ENCODE measurements around the gene IL5RA. TPM values are rescaled to one million over a fixed set of nuclear protein-coding genes. Genes with fewer than 3 reads are reported as not detected.

Gene IL5RA
- total and polyA plus RNA-seq, 9 of the 15 experiments (the other 6 are each of a cell fraction or from before 2014, with no cell fraction given) = 0.07 to 0.28 (median 0.14) TPM; not detected in 4

GRCh38 chr3:3065876-3066275, 44.3 kb downstream of the IL5RA start:
- H3K9me3 ChIP-seq (replicated peaks; ENCODE audit: control insufficient read depth, insufficient read depth, low read depth, low read length) = no peaks in the 10 kb centered on the region
- no peaks in the 10 kb centered on the region for H4K20me1 ChIP-seq (replicated peaks; ENCODE audit: control insufficient read depth, insufficient read depth, low read length)
- no peaks in the 10 kb centered on the region for H3K36me3 ChIP-seq (ENCODE audit: control insufficient read depth, insufficient read depth, low read length)
- ATAC-seq = peak; percentile 56
- H3K79me2 ChIP-seq (ENCODE audit: control insufficient read depth, insufficient read depth, low read length) = no peaks in the 10 kb centered on the region
- no peak overlapping the region for H3K4me3 ChIP-seq
- no peak overlapping the region for H2AFZ ChIP-seq (ENCODE audit: low read depth, low read length)
- H3K4me2 ChIP-seq (ENCODE audit: insufficient read depth, low read length) = no peak overlapping the region
- H3K9ac ChIP-seq (ENCODE audit: insufficient read depth in 1 of 2, low read depth in 2 of 2, low read length in 2 of 2) = no peak overlapping the region
- 5% methylated on average over 2 of the region's 2 CpGs for WGBS (ENCODE audit: insufficient coverage, low coverage, missing lambda C conversion rate)
- POLR2A ChIA-PET = interaction anchor here (1.3 kb wide), 1 partner anchor 15 kb away, joined by 3 read pairs; no protein-coding TSS in a partner anchor
- peaks cover 5 to 6% of the 10 kb centered on the region in 2 experiments; a peak in 3 of 5 replicates for H3K27me3 ChIP-seq (ENCODE audit: control insufficient read depth in 2 of 2, insufficient read depth in 2 of 2, low read length in 2 of 2)
- CTCF ChIA-PET (ENCODE audit: low intra/inter-chr PET ratio) = no interaction called here
- no peak for FAIRE-seq
- TF ChIP-seq SRF (CRISPR knock-in tag; IDR thresholded peaks at IDR 0.05) (peak in 1 of 2 experiments; percentile 86; a peak in 2 of 4 replicates), FOS (IDR thresholded peaks at IDR 0.05; ENCODE audit: extremely low read depth, insufficient read length) (no peak), MAFG (tag; conservative IDR thresholded peaks at IDR 0.05) (peak; percentile 71), NFE2L1 (tag; IDR thresholded peaks at IDR 0.05; ENCODE audit: borderline replicate concordance, low read depth) (peak; percentile 28; the same call in 1 of the 2 replicates), NFE2 (IDR thresholded peaks at IDR 0.05; ENCODE audit: low read depth) (peak; percentile 56), ZNF316 (IDR thresholded peaks at IDR 0.05) (peak; percentile 43; the same call in 1 of the 2 replicates)
- intact Hi-C loops (cut with micrococcal nuclease) (no loop called here), in situ Hi-C loops (cut with MboI) (no loop called here)
- no peak overlapping the region for H3K27ac ChIP-seq (ENCODE audit: extremely low read depth, low read depth, low read length)
- no peaks in the 10 kb centered on the region for H3K4me1 ChIP-seq (replicated peaks in 1 of 2; ENCODE audit: control insufficient read depth in 2 of 2, insufficient read depth in 2 of 2, low read length in 2 of 2)
- peak in 1 of 4 experiments; percentile 6 for DNase-seq (ENCODE audit: extremely low read depth in 1 of 4, low spot score in 3 of 4)
- no TSS peak for BruUV-seq (replicated peaks)
- no peaks in the 10 kb centered on the region for H3K9me1 ChIP-seq (ENCODE audit: control insufficient read depth, insufficient read depth, low read length)

- no peaks in the 10 kb centered on the region for H3K36me3 ChIP-seq (ENCODE audit: control insufficient read depth, insufficient read depth, low read length)
- H3K79me2 ChIP-seq (ENCODE audit: control insufficient read depth, insufficient read depth, low read length) = no peaks in the 10 kb centered on the region
- BruUV-seq (replicated peaks) = no TSS peak
- peaks cover 5 to 6% of the 10 kb centered on the region in 2 experiments; a peak in 3 of 5 replicates for H3K27me3 ChIP-seq (ENCODE audit: control insufficient read depth in 2 of 2, insufficient read depth in 2 of 2, low read length in 2 of 2)
- in situ Hi-C loops (cut with MboI) = no loop called here
- no peak overlapping the region for H2AFZ ChIP-seq (ENCODE audit: low read depth, low read length)
- CTCF ChIA-PET (ENCODE audit: low intra/inter-chr PET ratio) = no interaction called here
- H3K9ac ChIP-seq (ENCODE audit: insufficient read depth in 1 of 2, low read depth in 2 of 2, low read length in 2 of 2) = no peak overlapping the region
- H3K9me3 ChIP-seq (replicated peaks; ENCODE audit: control insufficient read depth, insufficient read depth, low read depth, low read length) = no peaks in the 10 kb centered on the region
- no peak overlapping the region for H3K4me3 ChIP-seq
- intact Hi-C loops (cut with micrococcal nuclease) = no loop called here
- H3K4me1 ChIP-seq (replicated peaks in 1 of 2; ENCODE audit: control insufficient read depth in 2 of 2, insufficient read depth in 2 of 2, low read length in 2 of 2) = no peaks in the 10 kb centered on the region
- no peak overlapping the region for H3K4me2 ChIP-seq (ENCODE audit: insufficient read depth, low read length)
- no peaks in the 10 kb centered on the region for H4K20me1 ChIP-seq (replicated peaks; ENCODE audit: control insufficient read depth, insufficient read depth, low read length)
- no peak for DNase-seq (ENCODE audit: extremely low read depth in 1 of 4, low spot score in 3 of 4)
- no peak for FAIRE-seq
- ATAC-seq = no peak
- H3K9me1 ChIP-seq (ENCODE audit: control insufficient read depth, insufficient read depth, low read length) = no peaks in the 10 kb centered on the region
- H3K27ac ChIP-seq (ENCODE audit: extremely low read depth, low read depth, low read length) = no peak overlapping the region
- WGBS (ENCODE audit: insufficient coverage, low coverage, missing lambda C conversion rate) = under 1% methylated on average over 4 of the region's 4 CpGs
- POLR2A ChIA-PET = no interaction called here
- TF ChIP-seq ZNF780A (CRISPR knock-in tag; IDR thresholded peaks at IDR 0.05) = no peak
- TF ChIP-seq ELK3 (CRISPR knock-in tag; IDR thresholded peaks at IDR 0.05) = no peak
- TF ChIP-seq NR2F6 (CRISPR knock-in tag; IDR thresholded peaks at IDR 0.05) = no peak
- no peak for TF ChIP-seq KDM5B (IDR thresholded peaks at IDR 0.05; ENCODE audit: insufficient replicate concordance, low read depth, low read length)
- TF ChIP-seq ZNF444 (CRISPR knock-in tag; IDR thresholded peaks at IDR 0.05) = no peak
- no peak for TF ChIP-seq KLF13 (tag; IDR thresholded peaks at IDR 0.05; ENCODE audit: borderline replicate concordance, low read depth)
- TF ChIP-seq CEBPG (CRISPR knock-in tag; IDR thresholded peaks at IDR 0.05) = no peak
- TF ChIP-seq CEBPG (tag; conservative IDR thresholded peaks at IDR 0.05 in 1 of 2, IDR thresholded peaks at IDR 0.05 in 1 of 2) = peak in 1 of 2 experiments; percentile 31; a peak in 1 of 4 replicates
- peak; percentile 39; the same call in 1 of the 2 replicates for TF ChIP-seq CEBPB (tag; IDR thresholded peaks at IDR 0.05)
- TF ChIP-seq ZNF124 (CRISPR knock-in tag; IDR thresholded peaks at IDR 0.05) = no peak
- TF ChIP-seq XRCC5 (IDR thresholded peaks at IDR 0.05; ENCODE audit: low read depth, low read length) = no peak
These were observed 45.9 kb downstream of the IL5RA start for GRCh38 chr3:3064297-3064696.

All from K562 (cell line).